PC-9 (cell line): Measurements from ENCODE around the gene FOXA3. TPM values are rescaled to one million over a fixed set of nuclear protein-coding genes. Genes with fewer than 3 reads are reported as not detected.

Experiments used
- BruUV-seq: library from RNA; stranded (reverse); fragments of 400-500 nt; replicated peaks from 2 replicates; lab custom pipeline; 2021; lab: Mats Ljungman, UMichigan
- CTCF ChIA-PET: fragments of 300-600 bp; sonication (Branson Sonifier 250); formaldehyde crosslinking; loops from one replicate; lab custom pipeline; 2022; ENCODE audit warnings: antibody characterized with exemption; lab: Charles Lee
- POLR2A ChIA-PET: fragments of 300-600 bp; sonication (Branson Sonifier 250); formaldehyde crosslinking; loops from one replicate; lab custom pipeline; 2022; ENCODE audit warnings: antibody characterized with exemption; ENCODE audit not compliant: unreplicated experiment; lab: Charles Lee
- DNase-seq, 2 experiments: peaks; one replicate each; pipeline versions ENCODE4 v3.0.0 to v3.0.0-alpha.2; 2015 to 2022; ENCODE audit warnings: mixed read lengths in 1 of 2
- H2AFZ ChIP-seq: fragments of 200-600 bp; sonication (generic); 2 replicates; pipeline ENCODE4 v1.8.1; 2017; ENCODE audit warnings: antibody characterized with exemption
- H3F3A ChIP-seq: fragments of 200-600 bp; sonication (generic); 2 replicates; pipeline ENCODE4 v1.8.1; 2017; ENCODE audit warnings: antibody characterized with exemption, mild to moderate bottlenecking, low read depth; ENCODE audit not compliant: insufficient read depth
- H3K27ac ChIP-seq: fragments of 200-600 bp; sonication (generic); 2 replicates; pipeline ENCODE4 v1.6.1; 2016; ENCODE audit warnings: mixed run types
- H3K27me3 ChIP-seq: fragments of 200-600 bp; sonication (generic); 2 replicates; pipeline ENCODE4 v1.6.1; 2016; ENCODE audit warnings: low read depth, mixed run types; ENCODE audit not compliant: insufficient read depth
- H3K36me3 ChIP-seq: fragments of 200-600 bp; sonication (generic); 2 replicates; pipeline ENCODE4 v1.6.1; 2016; ENCODE audit warnings: low read depth, mixed run types
- H3K4me1 ChIP-seq: fragments of 200-600 bp; sonication (generic); replicated peaks from 2 replicates; pipeline ENCODE4 v1.6.1; 2016; ENCODE audit warnings: mixed run types; ENCODE audit not compliant: insufficient read depth
- H3K4me2 ChIP-seq: fragments of 200-600 bp; sonication (generic); 2 replicates; pipeline ENCODE4 v1.6.1; 2017; ENCODE audit warnings: mixed run types
- H3K4me3 ChIP-seq: fragments of 200-600 bp; sonication (generic); 2 replicates; pipeline ENCODE4 v1.6.1; 2016; ENCODE audit warnings: mixed run types
- H3K79me2 ChIP-seq: fragments of 200-600 bp; sonication (generic); 2 replicates; pipeline ENCODE4 v1.6.1; 2017; ENCODE audit warnings: low read depth, mixed run types
- H3K9me2 ChIP-seq: fragments of 200-600 bp; sonication (generic); 2 replicates; pipeline ENCODE4 v1.8.1; 2017; ENCODE audit warnings: mild to moderate bottlenecking; ENCODE audit not compliant: insufficient read depth
- H3K9me3 ChIP-seq: fragments of 200-600 bp; sonication (generic); 2 replicates; pipeline ENCODE4 v1.8.1; 2016; ENCODE audit warnings: low read depth; ENCODE audit not compliant: insufficient read depth
- H4K20me1 ChIP-seq: fragments of 200-600 bp; sonication (generic); 2 replicates; pipeline ENCODE4 v1.8.1; 2017; ENCODE audit not compliant: insufficient read depth
- CTCF ChIP-seq: fragments of 200-600 bp; sonication (generic); conservative IDR thresholded peaks from 2 replicates; pipeline ENCODE4 v1.6.1; 2017; ENCODE audit warnings: mixed run types, antibody characterized with exemption, mild to moderate bottlenecking, moderate library complexity
- EZH2 ChIP-seq: fragments of 200-600 bp; sonication (generic); IDR thresholded peaks from 2 replicates; pipeline ENCODE4 v1.8.0; 2017; ENCODE audit warnings: antibody characterized with exemption, low read depth
- intact Hi-C: fragments of 100-400 bp; cut with micrococcal nuclease; formaldehyde crosslinking; loops from one replicate; pipeline ENCODE4 v1.10.0; 2022; ENCODE audit not compliant: unreplicated experiment
- total RNA-seq: library from RNA; stranded (reverse); gene quantifications from 2 replicates; pipeline ENCODE4 v1.2.3, GENCODE V29; 2021

FOXA3 gene
- total RNA-seq, 1 experiment from 2014 or later, result not detected

DNA sequence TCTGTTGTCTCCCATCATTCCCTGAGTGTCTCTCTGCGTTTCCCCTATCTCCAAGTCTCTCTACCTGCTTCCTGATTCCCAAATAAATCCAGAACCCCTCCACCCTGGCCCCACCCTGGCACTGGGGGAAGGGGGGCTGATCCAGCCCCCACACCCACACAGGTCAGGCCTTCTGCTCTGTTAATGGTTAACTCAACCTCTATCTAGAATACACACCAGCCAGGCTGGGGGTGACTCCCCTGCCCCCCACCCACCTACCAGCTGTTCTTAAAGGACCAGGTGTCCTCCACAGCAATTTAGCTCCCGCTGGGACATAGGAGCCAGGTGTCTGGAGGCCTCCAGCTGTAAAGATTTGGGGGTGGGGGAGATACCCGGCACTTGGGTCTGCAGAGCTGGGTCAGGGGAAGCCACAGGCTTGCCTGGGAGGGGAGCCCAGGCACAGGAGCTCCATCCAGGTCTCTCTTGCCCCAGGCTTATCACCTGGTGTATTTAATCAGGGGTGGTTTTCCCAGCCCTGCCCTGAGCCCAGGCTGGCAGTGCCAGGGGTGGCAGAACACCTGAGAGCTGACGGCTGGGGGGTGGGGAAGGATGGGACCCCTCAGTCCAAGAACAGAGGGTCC lies 17.9 kb downstream of the FOXA3 start:
- Histone ChIP-seq H3K79me2 (peaks cover 23% of the 10 kb centered on the region), H3K27ac (no peak overlapping the region), H2AFZ (no peak overlapping the region), H3K4me3 (no peak overlapping the region), H3K27me3 (no peaks in the 10 kb centered on the region), H3K36me3 (no peaks in the 10 kb centered on the region), H3F3A (peaks cover 31% of the 10 kb centered on the region), H3K4me1 (peaks cover 27% of the 10 kb centered on the region), H3K9me2 (no peaks in the 10 kb centered on the region), H4K20me1 (peaks cover 32% of the 10 kb centered on the region), H3K4me2 (no peak overlapping the region; the same call in 1 of the 2 replicates), H3K9me3 (no peaks in the 10 kb centered on the region)
- ChIA-PET POLR2A (interaction anchor here (0.6 kb wide), 1 partner anchor 113 kb away, joined by 4 read pairs; the partner anchor contains the start of gene SIX5), CTCF (interaction anchor here (0.7 to 1.8 kb wide), 2 partner anchors 18 to 99 kb away, joined by 6 to 7 read pairs; partner anchors contain the start of genes DMPK and FOXA3)
- no peak for TF ChIP-seq EZH2
- no peak for TF ChIP-seq CTCF
- BruUV-seq, result no TSS peak
- no peak for DNase-seq
- intact Hi-C loops, result loop anchor here (5.0 kb wide), 2 partner anchors 115 to 135 kb away; partner anchors contain the start of gene SIX5

- BruUV-seq, result no TSS peak
- ChIA-PET POLR2A (interaction anchor here (0.6 kb wide), 1 partner anchor 114 kb away, joined by 4 read pairs; the partner anchor contains the start of gene SIX5), CTCF (interaction anchor here (0.6 to 1.8 kb wide), 3 partner anchors 19 to 377 kb away, joined by 3 to 6 read pairs (median 6); partner anchors contain the start of gene FOXA3)
- TF ChIP-seq EZH2 (no peak), CTCF (peak; percentile 99)
- peaks cover 23% of the 10 kb centered on the region for H3K79me2 ChIP-seq
- H3F3A ChIP-seq, result peaks cover 36% of the 10 kb centered on the region
- peak; percentile 70 to 87 for DNase-seq
- intact Hi-C loops, result loop anchor here (1.0 to 5.0 kb wide), 3 partner anchors 66 to 134 kb away; partner anchors contain the start of gene SIX5
- H3K4me2 ChIP-seq, result peak overlapping the region; percentile 69
- H3K36me3 ChIP-seq, result no peaks in the 10 kb centered on the region
- H3K27me3 ChIP-seq, result no peaks in the 10 kb centered on the region
- peak overlapping the region; percentile 41; the same call in 1 of the 2 replicates for H3K4me3 ChIP-seq
- H4K20me1 ChIP-seq, result peaks cover 32% of the 10 kb centered on the region
- no peaks in the 10 kb centered on the region for H3K9me3 ChIP-seq
- H3K4me1 ChIP-seq, result peaks cover 26% of the 10 kb centered on the region
- H3K9me2 ChIP-seq, result no peaks in the 10 kb centered on the region
- H3K27ac ChIP-seq, result no peak overlapping the region
- H2AFZ ChIP-seq, result no peak overlapping the region
These were observed 18.8 kb downstream of the FOXA3 start for GRCh38 chr19:45882652-45883585.

DNA sequence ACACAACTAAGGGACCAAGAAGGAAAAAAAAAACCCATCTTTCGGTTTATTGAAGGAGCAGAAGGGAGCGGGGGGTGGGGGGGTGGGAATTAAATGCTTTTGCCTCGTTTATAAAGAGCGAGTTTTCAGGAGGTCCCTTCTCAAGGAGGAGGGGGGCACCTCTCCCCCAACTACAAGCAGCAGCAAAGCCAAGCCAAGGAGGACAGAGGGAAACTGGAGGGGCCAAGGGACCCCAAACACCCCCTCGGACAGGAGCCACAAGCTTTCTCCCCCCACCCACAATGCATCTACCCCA lies 19.4 kb downstream of the FOXA3 start:
- TF ChIP-seq CTCF (peak; percentile 51; the same call in 1 of the 2 replicates), EZH2 (no peak)

More for the DNA sequence above, 19.4 kb downstream of the FOXA3 start:
- CTCF ChIA-PET, result interaction anchor here (0.5 to 0.6 kb wide), 2 partner anchors 92 to 377 kb away, joined by 3 read pairs; no protein-coding TSS in a partner anchor
- H3K4me3 ChIP-seq, result no peak overlapping the region; the same call in 1 of the 2 replicates
- BruUV-seq, result no TSS peak
- DNase-seq, result no peak
- H3K36me3 ChIP-seq, result no peaks in the 10 kb centered on the region
- no peak overlapping the region for H2AFZ ChIP-seq
- intact Hi-C loops, result loop anchor here (1.0 to 5.0 kb wide), 3 partner anchors 66 to 134 kb away; partner anchors contain the start of gene SIX5
- peaks cover 23% of the 10 kb centered on the region for H3K79me2 ChIP-seq
- H3K4me2 ChIP-seq, result peak overlapping the region; percentile 51
- H3K27me3 ChIP-seq, result no peaks in the 10 kb centered on the region
- peaks cover 35% of the 10 kb centered on the region for H3F3A ChIP-seq
- no peaks in the 10 kb centered on the region for H3K9me3 ChIP-seq
- POLR2A ChIA-PET, result no interaction called here
- H3K9me2 ChIP-seq, result no peaks in the 10 kb centered on the region
- peaks cover 20% of the 10 kb centered on the region for H3K4me1 ChIP-seq
- H3K27ac ChIP-seq, result no peak overlapping the region
- peaks cover 32% of the 10 kb centered on the region for H4K20me1 ChIP-seq
